OCI-LY1 (cell line): ENCODE measurements around the gene ESR1.
"Not testable (repeated sequence)": the region's sequence is repeated elsewhere in the genome, so short reads cannot be mapped to it uniquely, and the experiment has no call there.

ENCODE experiments used
- H2AFZ ChIP-seq: fragments of 200-600 bp; sonication (generic), shearing (Covaris generic); 2 replicates; pipeline ENCODE4 v1.6.0; 2014; ENCODE audit warnings: antibody characterized with exemption, mild to moderate bottlenecking, low read length
- H3F3A ChIP-seq: fragments of 200-600 bp; sonication (generic), shearing (Covaris generic); 2 replicates; pipeline ENCODE4 v1.6.0; 2014; ENCODE audit warnings: mild to moderate bottlenecking, antibody characterized with exemption, low read length, moderate library complexity; ENCODE audit not compliant: insufficient read depth
- H3K27ac ChIP-seq: fragments of 200-600 bp; sonication (generic); 2 replicates; pipeline ENCODE4 v1.5.1; 2014; ENCODE audit warnings: low read length, mixed run types, mild to moderate bottlenecking, low read depth; ENCODE audit not compliant: poor library complexity, severe bottlenecking
- H3K27me3 ChIP-seq: fragments of 200-600 bp; sonication (generic); 2 replicates; pipeline ENCODE4 v1.6.0; 2014; ENCODE audit warnings: antibody characterized with exemption, mild to moderate bottlenecking, low read length, moderate library complexity; ENCODE audit not compliant: insufficient read depth
- H3K36me3 ChIP-seq: fragments of 200-600 bp; sonication (generic); 2 replicates; pipeline ENCODE4 v1.6.1; 2014; ENCODE audit warnings: mild to moderate bottlenecking, antibody characterized with exemption, low read length, moderate library complexity, mixed read lengths; ENCODE audit not compliant: insufficient read depth
- H3K4me1 ChIP-seq: fragments of 200-600 bp; sonication (generic); 2 replicates; pipeline ENCODE4 v1.5.1; 2014; ENCODE audit warnings: mild to moderate bottlenecking, low read length, moderate library complexity; ENCODE audit not compliant: insufficient read depth, severe bottlenecking
- H3K4me2 ChIP-seq: fragments of 200-600 bp; sonication (generic), shearing (Covaris generic); 2 replicates; pipeline ENCODE4 v1.6.1; 2014; ENCODE audit warnings: low read length
- H3K4me3 ChIP-seq: fragments of 200-600 bp; sonication (generic); 2 replicates; pipeline ENCODE4 v1.5.1; 2014; ENCODE audit warnings: low read length, low read depth, mild to moderate bottlenecking, mixed read lengths; ENCODE audit not compliant: poor library complexity, severe bottlenecking
- H3K79me2 ChIP-seq: fragments of 200-600 bp; shearing (Covaris generic); 2 replicates; pipeline ENCODE4 v1.6.1; 2016; ENCODE audit warnings: mixed run types, low read length, mixed read lengths; ENCODE audit not compliant: insufficient read depth
- H3K9ac ChIP-seq: fragments of 200-600 bp; sonication (generic), shearing (Covaris generic); 2 replicates; pipeline ENCODE4 v1.6.1; 2014; ENCODE audit warnings: mild to moderate bottlenecking, low read length, mixed read lengths
- H3K9me2 ChIP-seq: fragments of 200-600 bp; sonication (generic), shearing (Covaris generic); 2 replicates; pipeline ENCODE4 v1.6.1; 2014; ENCODE audit warnings: low read depth, mild to moderate bottlenecking, low read length, mixed read lengths
- H3K9me3 ChIP-seq: fragments of 200-600 bp; shearing (Covaris generic); 2 replicates; pipeline ENCODE4 v1.6.1; 2014; ENCODE audit warnings: low read length, mixed read lengths
- H4K20me1 ChIP-seq: fragments of 200-600 bp; sonication (generic), shearing (Covaris generic); 2 replicates; pipeline ENCODE4 v1.6.0; 2016; ENCODE audit warnings: mild to moderate bottlenecking, low read length; ENCODE audit not compliant: insufficient read depth
- EZH2 ChIP-seq: fragments of 200-600 bp; sonication (generic), shearing (Covaris generic); IDR thresholded peaks from 2 replicates; pipeline ENCODE4 v1.8.0; 2017; ENCODE audit warnings: borderline replicate concordance, mixed run types, mild to moderate bottlenecking, antibody characterized with exemption, low read length, moderate library complexity, mixed read lengths
- TF ChIP-seq, protein P1 (sequence below): fragments of 200-600 bp; sonication (generic), shearing (Covaris generic); IDR thresholded peaks from 2 replicates; pipeline ENCODE4 v1.5.1; 2017; ENCODE audit warnings: mild to moderate bottlenecking, antibody characterized with exemption, low read length, moderate library complexity, mixed read lengths

Gene ESR1

DNA sequence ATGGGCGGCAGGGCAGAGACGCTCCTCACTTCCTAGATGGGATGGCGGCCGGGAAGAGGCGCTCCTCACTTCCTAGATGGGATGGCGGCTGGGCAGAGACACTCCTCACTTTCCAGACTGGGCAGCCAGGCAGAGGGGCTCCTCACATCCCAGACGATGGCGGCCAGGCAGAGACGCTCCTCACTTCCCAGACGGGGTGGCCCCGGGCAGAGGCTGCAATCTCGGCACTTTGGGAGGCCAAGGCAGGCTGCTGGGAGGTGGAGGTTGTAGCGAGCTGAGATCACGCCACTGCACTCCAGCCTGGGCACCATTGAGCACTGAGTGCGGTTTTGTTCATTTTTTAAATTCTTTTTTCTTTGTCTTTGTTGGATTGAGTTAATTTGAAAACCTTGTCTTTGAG lies 92.3 kb downstream of the ESR1 start:
- not testable (repeated sequence) for H3K9ac ChIP-seq, H3K4me3 ChIP-seq, H3K79me2 ChIP-seq, H3K4me1 ChIP-seq, H4K20me1 ChIP-seq, H3K36me3 ChIP-seq, H3K27ac ChIP-seq, H3F3A ChIP-seq, H3K4me2 ChIP-seq, H3K27me3 ChIP-seq, H2AFZ ChIP-seq, H3K9me2 ChIP-seq, H3K9me3 ChIP-seq

DNA sequence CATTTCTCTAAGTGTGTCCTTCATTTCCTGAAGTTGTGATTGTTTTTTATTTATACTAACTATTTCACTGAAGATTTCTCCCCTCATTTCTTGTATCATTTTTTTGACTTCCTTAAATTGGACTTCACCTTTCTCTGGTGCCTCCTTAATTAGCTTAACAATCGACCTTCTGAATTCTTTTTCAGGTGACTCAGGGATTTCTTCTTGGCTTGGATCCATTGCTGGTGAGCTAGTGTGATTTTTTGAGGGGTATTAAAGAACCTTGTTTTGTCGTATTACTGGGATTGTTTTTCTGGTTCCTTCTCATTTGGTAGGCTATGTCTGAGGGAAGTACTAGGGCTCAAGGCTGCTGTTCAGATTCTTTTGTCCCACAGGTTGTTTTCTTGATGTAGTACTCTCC lies 92.8 kb downstream of the ESR1 start:
- Histone ChIP-seq H3K4me1 (no peaks in the 10 kb centered on the region), H3K36me3 (no peaks in the 10 kb centered on the region), H3K9me3 (no peaks in the 10 kb centered on the region), H3K79me2 (no peaks in the 10 kb centered on the region), H3K9me2 (no peaks in the 10 kb centered on the region), H2AFZ (no peak overlapping the region), H3K4me3 (no peak overlapping the region), H3K27me3 (no peaks in the 10 kb centered on the region), H3K27ac (no peak overlapping the region), H4K20me1 (no peaks in the 10 kb centered on the region), H3K4me2 (no peak overlapping the region), H3K9ac (no peak overlapping the region), H3F3A (no peaks in the 10 kb centered on the region)
- TF ChIP-seq EZH2, result no peak
- TF ChIP-seq, protein P1, sequence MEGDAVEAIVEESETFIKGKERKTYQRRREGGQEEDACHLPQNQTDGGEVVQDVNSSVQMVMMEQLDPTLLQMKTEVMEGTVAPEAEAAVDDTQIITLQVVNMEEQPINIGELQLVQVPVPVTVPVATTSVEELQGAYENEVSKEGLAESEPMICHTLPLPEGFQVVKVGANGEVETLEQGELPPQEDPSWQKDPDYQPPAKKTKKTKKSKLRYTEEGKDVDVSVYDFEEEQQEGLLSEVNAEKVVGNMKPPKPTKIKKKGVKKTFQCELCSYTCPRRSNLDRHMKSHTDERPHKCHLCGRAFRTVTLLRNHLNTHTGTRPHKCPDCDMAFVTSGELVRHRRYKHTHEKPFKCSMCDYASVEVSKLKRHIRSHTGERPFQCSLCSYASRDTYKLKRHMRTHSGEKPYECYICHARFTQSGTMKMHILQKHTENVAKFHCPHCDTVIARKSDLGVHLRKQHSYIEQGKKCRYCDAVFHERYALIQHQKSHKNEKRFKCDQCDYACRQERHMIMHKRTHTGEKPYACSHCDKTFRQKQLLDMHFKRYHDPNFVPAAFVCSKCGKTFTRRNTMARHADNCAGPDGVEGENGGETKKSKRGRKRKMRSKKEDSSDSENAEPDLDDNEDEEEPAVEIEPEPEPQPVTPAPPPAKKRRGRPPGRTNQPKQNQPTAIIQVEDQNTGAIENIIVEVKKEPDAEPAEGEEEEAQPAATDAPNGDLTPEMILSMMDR, result no peak

DNA sequence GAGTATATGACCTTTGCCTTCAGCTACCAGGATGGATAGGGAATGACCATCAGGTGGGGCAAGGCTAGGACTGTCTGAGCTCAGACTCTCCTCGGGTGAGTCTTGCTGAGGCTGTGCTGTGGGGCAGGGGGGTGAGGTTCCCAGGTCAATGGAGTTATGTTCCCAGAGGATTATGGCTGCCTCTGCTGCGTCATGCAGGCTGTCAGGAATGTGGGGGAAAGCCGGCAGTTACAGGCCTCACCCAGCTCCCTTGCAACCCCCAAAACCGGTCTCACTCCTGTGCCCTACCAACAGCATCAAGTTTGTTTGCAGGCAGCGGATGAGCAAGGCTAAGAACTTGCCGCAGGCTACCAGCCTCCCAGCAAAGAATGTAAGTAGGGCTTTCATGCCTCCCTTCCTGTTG lies 93.5 kb downstream of the ESR1 start:
- Histone ChIP-seq H3K9me2 (no peaks in the 10 kb centered on the region), H3K36me3 (no peaks in the 10 kb centered on the region), H3K27ac (no peak overlapping the region), H3K4me2 (no peak overlapping the region), H3K9ac (no peak overlapping the region), H3K4me3 (no peak overlapping the region), H3K9me3 (no peaks in the 10 kb centered on the region), H3K27me3 (no peaks in the 10 kb centered on the region), H4K20me1 (no peaks in the 10 kb centered on the region), H3K79me2 (no peaks in the 10 kb centered on the region), H2AFZ (no peak overlapping the region), H3K4me1 (no peaks in the 10 kb centered on the region), H3F3A (no peaks in the 10 kb centered on the region)
- no peak for TF ChIP-seq EZH2
- TF ChIP-seq, protein P1, result no peak

DNA sequence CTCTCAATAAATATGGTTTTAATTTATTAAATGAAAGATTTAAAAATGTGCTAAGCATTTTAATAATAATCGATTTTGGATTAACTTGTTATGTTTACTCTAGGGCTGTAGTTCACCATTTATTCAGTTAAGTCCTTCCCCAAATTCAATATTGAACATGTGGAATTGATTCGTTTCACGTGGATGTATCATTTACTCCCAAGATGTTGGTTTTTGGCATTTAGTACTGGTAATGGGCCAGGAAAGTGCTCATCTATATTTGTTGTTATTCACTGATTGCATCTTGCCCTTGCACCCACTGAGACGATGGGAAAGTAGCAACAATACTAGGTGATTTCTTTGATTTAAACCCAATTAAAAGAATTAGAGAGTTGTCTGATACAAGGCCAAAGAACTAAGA lies 97.1 kb downstream of the ESR1 start:
- no peak overlapping the region for H3K9ac ChIP-seq
- H3F3A ChIP-seq, result no peaks in the 10 kb centered on the region
- no peaks in the 10 kb centered on the region for H3K9me2 ChIP-seq
- H3K4me1 ChIP-seq, result no peaks in the 10 kb centered on the region
- no peak overlapping the region for H2AFZ ChIP-seq
- no peaks in the 10 kb centered on the region for H3K36me3 ChIP-seq
- H3K4me3 ChIP-seq, result no peak overlapping the region
- no peaks in the 10 kb centered on the region for H3K79me2 ChIP-seq
- H3K4me2 ChIP-seq, result no peak overlapping the region
- H4K20me1 ChIP-seq, result no peaks in the 10 kb centered on the region
- no peak overlapping the region for H3K27ac ChIP-seq
- no peaks in the 10 kb centered on the region for H3K27me3 ChIP-seq
- H3K9me3 ChIP-seq, result no peaks in the 10 kb centered on the region
- TF ChIP-seq, protein P1, result no peak
- TF ChIP-seq EZH2, result no peak
